ENCODE measurements around the gene PPM1F.

PPM1F gene

DNA sequence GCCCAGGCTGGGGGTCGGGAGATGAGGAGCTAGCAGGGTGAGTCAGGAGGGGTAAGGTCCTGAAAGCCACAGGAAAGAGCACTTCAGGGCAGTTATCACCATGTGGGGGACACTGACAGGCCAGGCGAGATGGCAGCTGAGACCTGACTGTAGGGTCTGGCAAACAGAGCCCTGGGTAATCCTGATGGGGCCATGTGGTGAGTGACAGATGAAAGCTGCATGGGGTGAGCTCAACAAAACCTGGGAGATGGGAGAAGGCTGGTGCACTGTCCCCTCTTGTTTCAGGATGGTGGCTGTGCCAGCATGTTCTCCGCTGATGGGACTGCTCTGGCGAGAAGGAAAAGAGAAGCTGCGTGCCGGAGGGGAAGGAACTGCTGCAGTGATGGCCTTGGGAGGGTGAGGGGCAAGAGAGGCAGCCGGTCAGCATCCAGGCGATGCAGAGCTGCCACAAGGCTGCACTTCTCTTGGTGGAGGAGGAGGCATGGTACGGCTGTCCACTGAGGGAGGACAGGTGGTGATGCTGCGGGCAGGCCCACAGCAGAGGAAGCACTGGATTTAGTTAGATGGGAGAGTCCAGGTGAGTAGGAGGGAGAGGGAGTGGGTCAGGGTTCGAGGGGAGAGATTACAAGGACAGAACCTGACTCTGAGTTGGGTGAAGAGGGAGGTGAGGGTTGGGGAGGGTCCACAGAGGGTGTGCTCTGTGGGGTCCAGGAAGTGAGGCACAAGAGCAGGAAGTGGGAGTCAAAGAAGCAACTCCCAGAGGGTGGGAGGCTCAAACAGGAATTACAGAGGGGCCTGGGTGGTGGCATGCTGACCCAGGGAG, 26.1 kb upstream of the PPM1F start:
- intact Hi-C loops (cut with DNase I) = no loop called here
- no peak for DNase-seq

DNA sequence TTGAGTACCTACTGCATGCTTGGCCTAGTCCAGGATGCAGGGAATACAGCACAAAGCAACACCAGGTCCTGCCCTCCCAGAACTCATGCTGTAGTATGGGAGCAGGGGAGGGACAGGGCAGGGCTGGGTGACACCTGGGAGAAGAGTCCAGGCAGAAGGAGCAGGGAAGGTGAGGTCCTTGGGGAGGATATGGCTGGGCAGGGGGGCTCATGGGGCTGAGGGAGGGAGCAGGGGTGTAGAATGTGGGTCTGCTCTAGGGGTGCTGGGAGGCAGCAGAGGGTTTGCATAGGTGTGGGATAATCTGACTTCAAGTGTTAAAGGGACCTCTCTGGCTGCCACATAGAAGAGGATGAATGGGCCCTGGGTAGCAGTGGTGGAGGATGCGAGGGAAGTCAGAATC, 25.2 kb upstream of the PPM1F start:
- DNase-seq = no peak
- intact Hi-C loops (cut with DNase I) = no loop called here

DNA sequence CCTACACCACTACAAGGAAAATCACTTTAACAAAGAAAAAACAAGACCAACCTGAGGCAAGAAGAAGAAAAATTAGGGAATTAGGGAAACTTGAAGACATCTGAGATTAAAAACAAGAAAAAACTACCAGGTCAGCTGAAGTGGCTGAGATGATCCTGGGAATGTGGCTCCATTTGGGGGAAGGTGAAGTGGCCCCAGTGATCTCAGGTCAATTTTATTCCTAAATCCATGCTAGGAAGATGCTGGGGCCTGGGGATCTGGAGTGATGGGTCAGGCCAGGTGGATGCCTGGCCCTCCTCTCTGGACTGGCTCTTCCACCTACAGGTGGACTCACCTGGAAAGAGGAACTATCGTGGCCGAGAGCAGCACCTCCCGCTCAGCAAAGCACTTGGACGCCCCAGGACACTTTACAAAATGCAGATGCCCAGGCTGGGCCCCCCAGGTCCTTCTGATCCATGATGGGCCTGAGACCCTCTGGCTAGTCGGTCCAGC, 23.3 kb upstream of the PPM1F start:
- intact Hi-C loops (cut with DNase I) = no loop called here
- no peak for DNase-seq

DNA sequence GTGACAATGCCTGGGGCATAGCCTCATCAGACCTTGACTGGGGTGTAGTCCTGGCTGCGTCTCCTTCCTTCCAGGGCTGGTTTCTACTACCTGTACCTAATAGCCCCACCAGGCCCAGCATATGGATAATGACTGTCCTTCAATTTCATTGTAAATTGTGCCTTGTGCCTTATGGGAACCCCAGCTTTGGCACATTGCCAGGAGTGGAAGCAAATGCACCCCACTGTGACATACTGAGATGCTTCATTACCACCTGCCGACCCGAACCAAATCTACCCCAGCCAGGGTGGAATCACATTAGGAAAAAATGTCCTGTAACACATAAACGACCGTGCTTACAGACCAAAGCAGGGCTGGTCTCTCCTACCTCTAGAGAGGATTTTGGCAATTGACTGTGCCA, 22.6 kb upstream of the PPM1F start:
- intact Hi-C loops (cut with DNase I) = no loop called here

DNA sequence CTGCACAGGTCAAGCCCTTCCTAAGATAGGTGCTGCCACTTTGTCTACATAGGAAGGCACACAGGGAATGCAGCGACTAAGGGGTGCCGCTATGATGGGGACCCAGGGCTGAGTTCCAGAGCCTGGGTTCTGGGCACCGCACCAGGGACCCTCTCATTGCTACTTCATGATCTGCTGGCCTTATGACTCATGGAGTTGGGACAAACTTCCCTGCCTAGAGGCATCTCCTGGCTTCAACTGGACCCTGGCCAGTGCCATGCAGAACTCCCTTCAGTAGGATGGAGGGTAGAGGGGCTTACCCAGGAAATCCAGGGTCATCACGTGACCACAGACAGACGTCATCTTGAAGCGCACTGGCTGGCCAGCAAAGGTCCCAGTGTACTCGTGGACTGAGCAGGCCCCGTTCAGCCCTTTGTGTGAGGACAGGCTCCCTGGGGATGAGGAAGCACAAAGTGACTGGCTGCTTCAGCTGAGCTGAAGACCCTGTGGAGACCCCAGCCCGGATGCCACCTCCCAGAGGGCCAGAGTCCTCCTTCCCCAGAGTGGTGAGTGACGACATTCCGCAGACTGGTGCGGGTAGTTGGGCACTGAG, 21.5 kb upstream of the PPM1F start:
- intact Hi-C loops (cut with DNase I) = no loop called here

More for the DNA sequence above, 22.6 kb upstream of the PPM1F start:
- no peak for DNase-seq

DNA sequence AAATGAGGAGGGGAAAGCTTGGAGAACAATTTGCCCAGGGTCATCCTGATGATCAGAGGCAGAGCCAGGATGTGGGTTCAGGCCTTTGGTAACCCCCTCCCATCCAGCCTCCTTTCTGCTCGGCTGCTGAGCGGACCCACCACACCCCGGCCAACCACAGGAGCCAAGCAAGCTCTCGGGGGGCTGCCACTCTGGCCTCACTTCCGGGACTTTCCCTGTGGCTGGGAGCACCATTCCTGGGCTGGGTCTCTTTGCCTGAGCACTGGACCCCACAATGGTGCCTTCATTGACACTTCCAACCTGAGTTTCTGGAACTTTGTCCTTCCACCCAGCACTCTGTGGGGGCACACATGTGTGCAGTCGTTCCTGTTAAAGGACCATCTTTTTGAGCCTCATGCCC, 20.2 kb upstream of the PPM1F start:
- DNase-seq = no peak
- intact Hi-C loops (cut with DNase I) = no loop called here

More for the DNA sequence above, 21.5 kb upstream of the PPM1F start:
- no peak for DNase-seq

DNA sequence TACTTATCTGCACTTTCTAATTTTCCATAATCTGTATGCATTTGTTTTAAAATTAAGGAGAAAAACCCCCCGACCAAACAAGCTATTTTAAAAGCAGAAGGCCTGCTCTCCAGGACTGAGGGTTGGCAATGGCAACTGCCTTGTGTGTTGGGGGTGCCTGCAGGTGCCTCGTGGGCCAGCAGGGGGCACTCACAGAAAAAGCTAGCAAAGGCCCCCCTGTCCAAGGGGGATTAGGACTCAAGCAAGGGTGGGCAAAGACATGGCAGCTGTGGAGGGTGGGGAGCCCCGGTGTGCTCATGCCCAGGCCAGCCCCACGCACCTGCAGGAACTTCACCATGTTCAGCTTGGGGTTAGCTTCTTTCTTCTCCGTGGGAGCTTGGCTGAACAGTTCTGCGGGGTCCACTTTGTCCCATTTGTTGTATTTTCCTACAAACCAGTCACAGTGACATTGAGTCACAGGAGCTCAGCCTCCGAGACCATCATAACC, 19.7 kb upstream of the PPM1F start:
- intact Hi-C loops (cut with DNase I) = no loop called here
- peak in 41 of 42 donors; percentile 22 to 80 (median 55) for DNase-seq

GRCh38 chr22:21971858-21972275, 19.2 kb upstream of the PPM1F start:
- DNase-seq = no peak
- intact Hi-C loops (cut with DNase I) = no loop called here

DNA sequence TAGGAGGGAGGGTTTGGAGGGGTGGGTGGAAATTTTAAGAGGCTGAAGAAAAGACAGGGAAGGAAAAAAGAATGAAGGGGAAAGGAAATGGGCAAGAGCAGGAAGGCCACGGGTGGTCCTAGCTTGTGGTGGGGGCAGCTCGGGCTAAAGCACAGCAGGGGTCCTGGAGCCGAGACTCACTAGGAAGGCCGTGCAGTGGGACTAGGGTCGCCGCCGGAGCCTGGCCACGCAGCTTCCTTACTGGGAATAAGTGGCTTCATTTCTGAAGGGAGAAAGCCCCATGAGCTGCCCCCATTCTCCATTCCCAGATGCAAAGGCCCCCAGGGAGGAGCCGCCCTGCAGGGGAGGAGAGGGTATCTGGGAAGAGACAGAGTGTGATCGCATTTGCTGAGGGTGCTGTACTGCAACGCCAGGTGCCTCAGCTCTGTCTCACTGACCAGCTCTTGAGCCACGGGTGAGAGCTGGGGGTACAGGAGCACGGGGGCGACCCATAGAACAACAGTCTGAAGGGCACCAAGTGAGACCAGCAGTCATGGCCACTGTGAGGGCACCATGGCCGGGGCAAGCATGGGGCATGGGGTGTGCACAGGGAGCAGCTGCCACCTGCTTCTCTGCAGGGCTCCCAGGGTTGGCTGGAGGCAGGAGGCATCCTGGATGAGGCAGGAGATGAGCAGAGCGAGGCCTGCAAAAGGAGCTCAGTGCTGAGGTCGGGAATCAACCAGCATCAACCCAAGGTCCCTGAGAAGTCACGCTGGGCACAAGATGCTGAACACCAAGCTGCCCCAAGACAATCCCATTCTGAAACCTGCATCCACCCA, 18.4 kb upstream of the PPM1F start:
- no peak for DNase-seq
- intact Hi-C loops (cut with DNase I) = no loop called here

DNA sequence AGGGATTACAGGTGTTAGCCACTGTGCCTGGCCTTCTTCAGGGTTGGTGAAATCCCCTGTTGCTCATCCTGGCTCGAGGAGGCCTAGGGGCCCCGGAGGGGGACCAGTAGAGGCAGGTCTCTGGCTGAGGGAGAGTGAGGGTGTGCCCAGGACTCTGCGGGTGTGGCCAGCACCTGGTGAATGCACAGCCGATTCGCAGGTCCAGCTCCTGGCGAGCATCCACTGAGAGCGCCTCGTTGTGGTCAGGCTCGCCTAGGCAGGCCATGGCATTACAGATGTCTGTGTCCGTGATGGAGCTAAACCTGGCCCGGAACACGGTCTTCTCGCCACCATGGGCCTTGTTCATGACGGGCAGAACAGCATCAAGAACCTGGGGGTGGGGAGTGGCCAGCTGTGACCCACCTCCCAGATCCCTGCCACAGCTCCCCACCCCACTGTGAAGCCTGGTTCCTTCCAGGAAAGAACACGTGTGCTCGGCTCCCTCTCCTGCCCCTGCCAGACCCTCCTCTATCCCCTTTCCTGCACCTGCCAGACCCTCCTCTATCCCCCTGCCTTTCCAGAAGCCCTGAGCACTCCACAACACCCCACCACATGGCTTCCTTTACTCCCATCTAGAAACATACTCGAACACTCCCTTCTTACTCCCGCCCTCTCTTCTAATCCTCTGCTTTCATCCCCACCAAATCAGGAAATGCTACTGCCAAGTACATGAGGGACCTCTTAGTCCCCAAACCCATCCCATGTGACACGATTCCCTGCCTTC, 17.6 kb upstream of the PPM1F start:
- DNase-seq = no peak
- intact Hi-C loops (cut with DNase I) = no loop called here

DNA sequence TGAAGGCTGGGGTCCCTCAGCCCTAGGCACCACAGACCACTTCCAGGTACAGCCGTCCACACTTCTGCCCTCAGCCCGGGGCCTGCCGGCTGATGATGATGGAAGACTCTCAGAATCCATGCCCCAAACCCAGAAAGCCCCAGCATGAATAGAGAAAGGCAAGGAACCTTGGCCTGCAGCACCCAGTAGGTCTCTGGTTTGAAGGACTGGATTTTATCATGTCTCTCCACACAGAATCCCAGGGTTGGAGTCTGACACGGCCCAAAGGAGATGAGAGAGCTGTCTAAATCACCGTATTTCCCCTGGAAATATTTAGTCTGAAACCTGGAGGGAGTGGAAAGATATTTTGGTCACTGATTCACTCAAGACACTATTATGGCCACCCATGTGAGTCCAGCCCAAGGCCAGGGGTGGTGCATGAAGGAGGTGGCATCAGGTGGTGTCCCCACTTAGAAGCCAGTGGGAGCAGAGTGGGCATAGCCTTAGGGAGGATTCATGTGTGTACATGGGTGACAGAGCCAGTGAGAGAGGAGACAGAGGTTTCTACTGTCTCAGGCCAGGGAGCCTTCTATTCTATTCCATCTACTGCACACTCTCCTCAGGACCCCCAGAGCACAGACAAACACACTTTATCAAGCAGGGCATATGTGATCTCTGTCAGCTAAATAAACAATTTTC, 15.9 kb upstream of the PPM1F start:
- intact Hi-C loops (cut with DNase I) = no loop called here

GRCh38 chr22:21967693-21968271, 15.1 kb upstream of the PPM1F start:
- DNase-seq = no peak
- intact Hi-C loops (cut with DNase I) = no loop called here

More for the DNA sequence above, 15.9 kb upstream of the PPM1F start:
- no peak for DNase-seq

DNA sequence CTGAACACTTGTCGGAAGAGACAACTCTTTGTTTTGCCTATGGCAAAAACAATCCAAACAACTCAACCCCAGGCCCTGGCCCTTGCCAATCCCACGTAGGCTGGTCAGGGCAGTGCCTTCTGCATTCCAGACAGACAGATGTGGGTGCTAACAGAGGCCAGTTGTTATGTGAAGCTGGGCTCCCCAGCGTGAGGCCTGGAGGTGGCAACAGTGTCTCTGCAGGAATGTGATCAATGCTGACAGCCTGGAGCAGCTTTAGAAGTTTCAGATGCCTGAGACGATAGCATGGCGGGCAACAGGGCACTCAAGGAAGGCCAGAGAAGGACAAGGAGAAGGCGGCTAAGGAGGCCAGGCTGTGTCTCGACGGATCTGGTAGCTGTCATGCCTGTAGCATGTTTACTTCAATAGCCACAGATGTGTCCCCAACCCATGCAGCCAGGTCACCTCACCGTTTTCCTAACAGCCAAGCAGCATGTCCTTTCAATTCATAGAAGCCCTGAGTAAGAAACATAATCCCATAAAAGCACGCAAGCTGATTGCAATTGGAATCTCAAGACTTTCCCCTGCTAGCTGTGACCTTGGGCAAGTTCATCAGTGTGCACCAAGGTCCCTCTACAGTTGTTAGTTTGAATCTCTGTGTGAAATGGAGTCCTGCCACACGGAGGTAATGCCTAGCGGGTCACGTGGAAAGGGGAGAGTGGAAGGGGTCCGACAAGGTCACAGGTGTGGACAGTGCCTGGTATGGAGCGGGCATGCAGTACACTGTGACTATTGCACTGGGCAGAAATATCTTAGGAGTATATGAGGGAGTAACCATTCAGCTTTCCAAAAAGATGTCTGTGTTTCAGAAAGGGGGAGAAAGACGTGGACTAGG, 14.2 kb upstream of the PPM1F start:
- DNase-seq = no peak
- intact Hi-C loops (cut with DNase I) = no loop called here

- no peak for DNase-seq
- intact Hi-C loops (cut with DNase I) = no loop called here
Observed at GRCh38 chr22:21965762-21966288, 13.2 kb upstream of the PPM1F start.

- intact Hi-C loops (cut with DNase I) = no loop called here
- DNase-seq = no peak
Observed at GRCh38 chr22:21964918-21965484, 12.4 kb upstream of the PPM1F start.

DNA sequence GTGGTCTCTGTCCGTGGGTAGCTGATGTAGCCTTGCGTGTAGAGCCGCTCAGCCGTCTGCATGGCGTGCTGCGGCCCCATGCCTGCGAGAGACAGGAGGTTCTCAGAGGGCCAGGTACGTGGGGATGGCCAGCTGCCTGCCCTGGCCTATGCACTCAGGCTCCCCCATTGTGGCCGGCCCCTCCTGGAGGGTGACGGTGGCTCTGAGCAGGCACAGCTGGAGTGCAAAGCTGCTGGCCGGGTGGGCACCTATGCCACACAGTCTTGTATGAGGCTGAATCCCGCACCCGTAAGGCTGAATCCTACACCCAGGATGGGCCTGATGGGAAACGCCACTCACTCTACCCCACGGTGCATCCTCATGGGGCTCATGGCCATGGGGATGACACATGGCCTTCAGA, 11.6 kb upstream of the PPM1F start:
- intact Hi-C loops (cut with DNase I) = no loop called here
- DNase-seq = no peak
